Thyroid gland (tissue), 4 donors: ENCODE results near the gene ZNF143.

Experiments used
- CTCF ChIP-seq, 6 experiments: fragments of 200-600 bp in 3 of 6; fragments of 450-650 bp in 3 of 6; sonication (generic) in 3 of 6; IDR thresholded peaks; one replicate each; pipeline ENCODE4 v1.5.1; 2016 to 2019; ENCODE audit warnings: antibody characterized with exemption in 6 of 6, mild to moderate bottlenecking in 2 of 6, inconsistent platforms in 1 of 6, moderate library complexity in 1 of 6
- POLR2A ChIP-seq, 2 donors: fragments of 450-650 bp; IDR thresholded peaks; one replicate each; pipeline ENCODE4 v1.6.1; 2017; ENCODE audit warnings: antibody characterized with exemption in 2 of 2, mild to moderate bottlenecking in 2 of 2, moderate library complexity in 1 of 2

GRCh38 chr11:9470765-9471164, 10.0 kb downstream of the ZNF143 start:
- TF ChIP-seq CTCF (IDR thresholded peaks at IDR 0.05) (no peak), POLR2A (IDR thresholded peaks at IDR 0.05) (no peak)
